AG04449 (cell line): ENCODE results near the gene ZNF652.

Experiments
- CTCF ChIA-PET: fragments of 350-600 bp; formaldehyde crosslinking; extraction: SDS; loops from one replicate; lab custom pipeline; 2021; ENCODE audit warnings: antibody characterized with exemption; lab: Yijun Ruan, JAX
- POLR2A ChIA-PET: fragments of 400-600, 350-600 bp; formaldehyde crosslinking; extraction: SDS; loops from one replicate; lab custom pipeline; 2020; ENCODE audit warnings: antibody characterized with exemption, inconsistent platforms; lab: Yijun Ruan, JAX
- DNase-seq: peaks from one replicate; pipeline ENCODE4 v3.0.0-alpha.2; 2010; ENCODE audit warnings: low read depth, low spot score
- H3K4me3 ChIP-seq: 2 replicates; pipeline ENCODE4 v1.5.1; 2011; ENCODE audit warnings: low read depth, mild to moderate bottlenecking, control low read depth, low read length
- CTCF ChIP-seq: IDR thresholded peaks from one replicate; pipeline ENCODE4 v1.5.1; 2011; ENCODE audit warnings: mild to moderate bottlenecking, moderate library complexity, low read length, control low read depth, inconsistent platforms; ENCODE audit not compliant: insufficient read depth; ENCODE audit errors: missing control alignments

The ZNF652 gene

GRCh38 chr17:49327835-49328784 is 33.9 kb downstream of the ZNF652 start:
- ChIA-PET CTCF (interaction anchor here (1.0 to 2.7 kb wide), 6 partner anchors 11 to 228 kb away, joined by 3 to 11 read pairs (median 5); no protein-coding TSS in a partner anchor), POLR2A (no interaction called here)
- no peak for DNase-seq
- TF ChIP-seq CTCF = no peak
- H3K4me3 ChIP-seq = no peak overlapping the region

DNA sequence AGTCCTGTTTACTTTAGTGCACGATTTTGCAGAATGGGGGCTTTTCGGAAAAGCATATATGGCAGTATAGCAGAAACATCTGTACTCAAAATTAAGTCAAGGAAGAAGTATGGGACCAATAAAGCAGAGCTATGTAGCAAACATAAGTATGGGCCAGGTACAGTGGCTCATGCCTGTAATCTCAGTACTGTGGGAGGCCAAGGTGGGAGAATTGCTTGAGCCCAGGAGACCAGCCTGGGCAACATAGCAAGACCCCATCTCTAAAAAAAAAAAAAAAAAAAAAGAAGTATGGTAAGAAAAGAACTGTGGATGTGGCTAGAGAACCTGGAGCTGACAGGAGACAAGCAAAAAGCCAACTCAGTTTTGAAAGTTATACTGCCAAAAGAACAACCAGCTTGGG is 36.1 kb downstream of the ZNF652 start:
- DNase-seq = no peak
- no peak overlapping the region for H3K4me3 ChIP-seq
- POLR2A ChIA-PET = no interaction called here
- no peak for TF ChIP-seq CTCF
- CTCF ChIA-PET = interaction anchor here (0.7 to 13.7 kb wide), 3 partner anchors 11 to 709 kb away, joined by 3 to 297 read pairs (median 26); no protein-coding TSS in a partner anchor

GRCh38 chr17:49318435-49318965 is 43.5 kb downstream of the ZNF652 start:
- no peak overlapping the region for H3K4me3 ChIP-seq
- DNase-seq = no peak
- POLR2A ChIA-PET = interaction anchor here (0.6 kb wide), 1 partner anchor 416 kb away, joined by 3 read pairs; no protein-coding TSS in a partner anchor
- TF ChIP-seq CTCF = no peak
- CTCF ChIA-PET = interaction anchor here (1.1 to 13.7 kb wide), 7 partner anchors 26 to 239 kb away, joined by 3 to 297 read pairs (median 4); no protein-coding TSS in a partner anchor

DNA sequence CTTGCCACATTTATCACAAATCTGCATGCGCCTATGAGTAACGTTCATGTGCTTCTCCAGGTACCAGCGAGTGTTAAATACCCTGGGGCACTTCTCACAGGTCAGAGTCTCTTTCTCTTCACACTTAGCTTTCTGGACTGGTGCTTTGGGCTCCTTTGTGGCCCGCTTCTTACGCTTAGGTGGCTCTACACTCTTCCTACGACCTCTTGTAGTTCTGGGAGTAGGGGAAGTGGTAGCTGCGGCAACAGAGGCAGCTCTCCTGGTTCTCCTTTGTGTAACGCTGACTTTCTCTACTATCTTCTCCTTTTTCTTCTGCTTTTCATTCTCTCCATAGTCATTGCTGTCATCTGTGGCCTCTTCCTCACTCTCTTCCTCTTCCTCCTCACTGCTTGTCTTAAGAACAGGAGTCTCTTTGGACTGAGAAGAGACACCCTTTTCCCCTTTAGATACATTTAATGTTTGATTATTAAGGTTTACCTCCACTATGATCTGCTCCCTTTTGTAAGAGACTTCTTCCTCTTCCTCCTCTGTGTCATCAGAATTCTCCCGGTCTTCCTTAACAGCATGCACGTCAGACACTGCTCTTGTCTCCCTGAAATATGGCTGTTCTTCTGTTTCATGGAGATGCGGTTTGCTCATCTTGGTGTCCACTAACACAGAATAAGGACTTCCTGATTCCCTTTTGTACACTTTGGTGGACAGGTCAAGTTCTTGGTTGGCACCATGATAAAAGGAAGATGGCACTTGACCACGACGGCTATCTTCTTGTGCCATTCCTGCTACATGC is 45.0 kb downstream of the ZNF652 start:
- DNase-seq = no peak
- ChIA-PET POLR2A (no interaction called here), CTCF (interaction anchor here (0.7 to 13.7 kb wide), 16 partner anchors 8 to 239 kb away, joined by 3 to 297 read pairs (median 5); no protein-coding TSS in a partner anchor)
- no peak for TF ChIP-seq CTCF
- no peak overlapping the region for H3K4me3 ChIP-seq

GRCh38 chr17:49316258-49316570 is 45.8 kb downstream of the ZNF652 start:
- no peak overlapping the region for H3K4me3 ChIP-seq

More at GRCh38 chr17:49316258-49316570, 45.8 kb downstream of the ZNF652 start:
- no peak for DNase-seq
- ChIA-PET POLR2A (no interaction called here), CTCF (interaction anchor here (0.7 to 13.7 kb wide), 25 partner anchors 9 to 240 kb away, joined by 3 to 297 read pairs (median 5); partner anchors contain the start of gene PHB1)
- TF ChIP-seq CTCF = no peak
